Occipital lobe (tissue), 2 donors: ENCODE measurements around the gene GPC6. TPM values are rescaled to one million over a fixed set of nuclear protein-coding genes. Genes with fewer than 3 reads are reported as not detected.

Experiments used
- DNase-seq: peaks from one replicate; lab custom pipeline; 2025; lab: John Stamatoyannopoulos, UW
- total RNA-seq: library from RNA; depleted of rRNA; stranded (reverse); fragments of >200 nt; gene quantifications from one replicate; pipeline ENCODE4 v1.2.3, GENCODE V29; 2014

The GPC6 gene
- total RNA-seq, 1 donor from 2014 or later, result 9.8 TPM

GRCh38 chr13:93268327-93269028 is 41.9 kb downstream of the GPC6 start:
- no peak for DNase-seq

- no peak for DNase-seq
These were observed 44.4 kb downstream of the GPC6 start for GRCh38 chr13:93270769-93271742.

- DNase-seq, result no peak
These were observed 53.4 kb downstream of the GPC6 start for GRCh38 chr13:93279982-93280381.

- DNase-seq, result no peak
These were observed 54.1 kb downstream of the GPC6 start for GRCh38 chr13:93280688-93281087.

GRCh38 chr13:93283255-93283654 is 56.6 kb downstream of the GPC6 start:
- DNase-seq, result no peak

- no peak for DNase-seq
These were observed 57.5 kb downstream of the GPC6 start for GRCh38 chr13:93284064-93284463.

GRCh38 chr13:93286047-93286446 is 59.4 kb downstream of the GPC6 start:
- DNase-seq, result no peak

GRCh38 chr13:93289053-93289452 is 62.4 kb downstream of the GPC6 start:
- no peak for DNase-seq

GRCh38 chr13:93289842-93290241 is 63.2 kb downstream of the GPC6 start:
- DNase-seq, result no peak

GRCh38 chr13:93290503-93290902 is 63.9 kb downstream of the GPC6 start:
- DNase-seq, result no peak

GRCh38 chr13:93292366-93292765 is 65.8 kb downstream of the GPC6 start:
- no peak for DNase-seq

- DNase-seq, result no peak
These were observed 67.1 kb downstream of the GPC6 start for GRCh38 chr13:93293710-93294109.

- DNase-seq, result no peak
These were observed 70.0 kb downstream of the GPC6 start for GRCh38 chr13:93296584-93296983.

GRCh38 chr13:93298713-93299112 is 72.1 kb downstream of the GPC6 start:
- DNase-seq, result no peak

GRCh38 chr13:93304134-93304533 is 77.5 kb downstream of the GPC6 start:
- DNase-seq, result no peak

GRCh38 chr13:93304868-93305613 is 78.4 kb downstream of the GPC6 start:
- DNase-seq, result no peak

- no peak for DNase-seq
These were observed 79.3 kb downstream of the GPC6 start for GRCh38 chr13:93305886-93306285.

GRCh38 chr13:93307136-93307535 is 80.5 kb downstream of the GPC6 start:
- no peak for DNase-seq

GRCh38 chr13:93307651-93308050 is 81.0 kb downstream of the GPC6 start:
- no peak for DNase-seq

- no peak for DNase-seq
These were observed 83.4 kb downstream of the GPC6 start for GRCh38 chr13:93309886-93310523.

- DNase-seq, result no peak
These were observed 90.2 kb downstream of the GPC6 start for GRCh38 chr13:93316841-93317240.
